HCT116 (cell line): Measurements from ENCODE around the gene TH. TPM values are rescaled to one million over a fixed set of nuclear protein-coding genes. Genes with fewer than 3 reads are reported as not detected.
A peak's percentile ranks its signal among the peaks of the same experiment; 100 is the strongest.

ENCODE experiments used
- ATAC-seq: fragments of 200-7000 bp; cut with Tn5 transposase; 2 replicates; pipeline ENCODE4 v1.9.1; 2020; ENCODE audit warnings: mild to moderate bottlenecking, moderate library complexity
- BruUV-seq: library from RNA; stranded (reverse); fragments of 400-500 nt; replicated peaks from 2 replicates; lab custom pipeline; 2021; lab: Mats Ljungman, UMichigan
- CTCF ChIA-PET: fragments of 300-600 bp; sonication (Branson Sonifier 250); formaldehyde crosslinking; loops from one replicate; lab custom pipeline; 2021; ENCODE audit warnings: antibody characterized with exemption; lab: Charles Lee
- POLR2A ChIA-PET: fragments of 300-600, 350-600 bp; sonication (Branson Sonifier 250); formaldehyde crosslinking; loops from one replicate; lab custom pipeline; 2021; ENCODE audit warnings: antibody characterized with exemption; lab: Charles Lee
- RAD21 ChIA-PET, 2 experiments: fragments of 300-600 bp; sonication (Branson Sonifier 250); formaldehyde crosslinking; loops; one replicate each; lab custom pipeline; 2023; ENCODE audit warnings: low total read pairs in 2 of 2; ENCODE audit not compliant: uncharacterized antibody in 2 of 2, unreplicated experiment in 2 of 2, low non-redundant PET in 1 of 2; lab: Charles Lee
- DNase-seq: peaks from one replicate; pipeline ENCODE4 v3.0.0-alpha.2; 2010; ENCODE audit warnings: low read depth, low spot score
- H2AFZ ChIP-seq: fragments of 200-600 bp; shearing (Covaris generic), sonication (generic); 2 replicates; pipeline ENCODE4 v1.6.1; 2017; ENCODE audit warnings: low read depth, mixed run types, mixed read lengths, antibody characterized with exemption, low read length; ENCODE audit not compliant: poor library complexity, severe bottlenecking
- H3K27ac ChIP-seq: 2 replicates; pipeline ENCODE4 v1.5.1; 2012; ENCODE audit warnings: low read depth, low read length
- H3K27me3 ChIP-seq: fragments of 200-600 bp; sonication (generic); 2 replicates; pipeline ENCODE4 v1.6.1; 2016; ENCODE audit warnings: mixed run types, low read length, mixed read lengths; ENCODE audit not compliant: insufficient read depth
- H3K36me3 ChIP-seq, 2 experiments: fragments of 200-500 bp in 1 of 2; fragments of 200-600 bp in 1 of 2; sonication (Bioruptor generic) in 1 of 2; sonication (generic) in 1 of 2; 2 replicates each; pipeline versions ENCODE4 v1.5.1 to v1.6.1; 2014 to 2016; ENCODE audit warnings: low read length in 2 of 2, inconsistent platforms in 1 of 2, mixed read lengths in 1 of 2, mixed run types in 1 of 2; ENCODE audit not compliant: insufficient read depth in 2 of 2, control insufficient read depth in 1 of 2
- H3K4me1 ChIP-seq, 2 experiments: fragments of 200-600 bp in 1 of 2; sonication (generic) in 1 of 2; 2 replicates each; pipeline versions ENCODE4 v1.5.1 to v1.6.1; 2012 to 2017; ENCODE audit warnings: low read length in 2 of 2, inconsistent platforms in 1 of 2, mild to moderate bottlenecking in 1 of 2, mixed read lengths in 1 of 2, mixed run types in 1 of 2, moderate library complexity in 1 of 2; ENCODE audit not compliant: insufficient read depth in 2 of 2, control insufficient read depth in 1 of 2
- H3K4me2 ChIP-seq: fragments of 200-600 bp; sonication (generic); 2 replicates; pipeline ENCODE4 v1.6.1; 2017; ENCODE audit warnings: mixed run types, low read length, mixed read lengths
- H3K4me3 ChIP-seq, 2 experiments: fragments of 200-600 bp in 1 of 2; sonication (generic) in 1 of 2; replicated peaks in 1 of 2; 2 replicates each; pipeline ENCODE4 v1.5.1; 2011 to 2016; ENCODE audit warnings: low read length in 2 of 2, control low read depth in 1 of 2, low read depth in 1 of 2, mild to moderate bottlenecking in 1 of 2, mixed read lengths in 1 of 2, mixed run types in 1 of 2
- H3K79me2 ChIP-seq: fragments of 200-600 bp; sonication (generic); 2 replicates; pipeline ENCODE4 v1.6.1; 2017; ENCODE audit warnings: mild to moderate bottlenecking, mixed run types, low read length, moderate library complexity, mixed read lengths; ENCODE audit not compliant: insufficient read depth
- H3K9ac ChIP-seq: fragments of 200-600 bp; sonication (generic); 2 replicates; pipeline ENCODE4 v1.6.1; 2016; ENCODE audit warnings: low read length, mixed read lengths
- H3K9me2 ChIP-seq: fragments of 200-600 bp; sonication (generic), shearing (Covaris generic); 2 replicates; pipeline ENCODE4 v1.6.1; 2017; ENCODE audit warnings: mixed run types, mild to moderate bottlenecking, moderate library complexity; ENCODE audit not compliant: insufficient read depth
- H3K9me3 ChIP-seq, 2 experiments: fragments of 200-500 bp in 1 of 2; fragments of 200-600 bp in 1 of 2; sonication (Bioruptor generic) in 1 of 2; sonication (generic) in 1 of 2; 2 replicates each; pipeline ENCODE4 v1.6.1; 2014 to 2017; ENCODE audit warnings: low read length in 2 of 2, mixed read lengths in 2 of 2, inconsistent platforms in 1 of 2, low read depth in 1 of 2, mild to moderate bottlenecking in 1 of 2, mixed run types in 1 of 2, moderate library complexity in 1 of 2; ENCODE audit not compliant: control insufficient read depth in 1 of 2, insufficient read depth in 1 of 2
- H4K20me1 ChIP-seq: fragments of 200-600 bp; sonication (generic), shearing (Covaris generic); 2 replicates; pipeline ENCODE4 v1.6.1; 2017; ENCODE audit warnings: mixed run types, mild to moderate bottlenecking, moderate library complexity; ENCODE audit not compliant: insufficient read depth
- ATF3 ChIP-seq: IDR thresholded peaks from 2 replicates; pipeline ENCODE4 v1.6.1; 2012
- CTCF ChIP-seq, 3 experiments: fragments of 200-600 bp in 1 of 3; sonication (generic) in 1 of 3; IDR thresholded peaks in 2 of 3; conservative IDR thresholded peaks in 1 of 3; 2 replicates each; pipeline ENCODE4 v1.5.1; 2012 to 2017; ENCODE audit warnings: low read depth in 2 of 3, low read length in 2 of 3, antibody characterized with exemption in 1 of 3, borderline replicate concordance in 1 of 3, control low read depth in 1 of 3, mild to moderate bottlenecking in 1 of 3, mixed read lengths in 1 of 3, mixed run types in 1 of 3, moderate library complexity in 1 of 3; ENCODE audit not compliant: insufficient read depth in 1 of 3
- EGR1 ChIP-seq: IDR thresholded peaks from 2 replicates; pipeline ENCODE4 v1.6.1; 2012; ENCODE audit warnings: low read depth
- ELF1 ChIP-seq: IDR thresholded peaks from 2 replicates; pipeline ENCODE4 v1.6.1; 2012; ENCODE audit warnings: low read depth, borderline replicate concordance
- POLR2A ChIP-seq: IDR thresholded peaks from 2 replicates; pipeline ENCODE4 v1.7.0; 2011; ENCODE audit warnings: borderline replicate concordance; ENCODE audit not compliant: insufficient read depth, insufficient read length; ENCODE audit errors: extremely low read depth
- RAD21 ChIP-seq: IDR thresholded peaks from 2 replicates; pipeline ENCODE4 v1.6.1; 2012; ENCODE audit warnings: low read depth, mild to moderate bottlenecking
- TCF7L2 ChIP-seq: IDR thresholded peaks from 2 replicates; pipeline ENCODE4 v1.7.0; 2011; ENCODE audit warnings: borderline replicate concordance, inconsistent platforms; ENCODE audit not compliant: insufficient read depth, insufficient read length; ENCODE audit errors: extremely low read depth
- YY1 ChIP-seq: IDR thresholded peaks from 2 replicates; pipeline ENCODE4 v1.6.1; 2011; ENCODE audit warnings: low read length, low read depth, moderate library complexity, mild to moderate bottlenecking; ENCODE audit not compliant: insufficient replicate concordance; ENCODE audit errors: extremely low read depth
- ZBTB33 ChIP-seq: IDR thresholded peaks from 2 replicates; pipeline ENCODE4 v1.6.1; 2011; ENCODE audit warnings: mild to moderate bottlenecking, low read length, moderate library complexity; ENCODE audit not compliant: insufficient replicate concordance; ENCODE audit errors: extremely low read depth
- ZNF274 ChIP-seq: fragments of 200-500 bp; sonication (Bioruptor generic); IDR thresholded peaks from 2 replicates; pipeline ENCODE4 v1.6.1; 2014; ENCODE audit warnings: mild to moderate bottlenecking, low read depth, low read length, inconsistent platforms
- intact Hi-C: fragments of 100-400 bp; cut with micrococcal nuclease; formaldehyde crosslinking; loops from 2 replicates; pipeline ENCODE4 v1.10.0; 2022
- total RNA-seq: library from RNA; stranded (reverse); gene quantifications from one replicate; pipeline ENCODE4 v1.2.1, GENCODE V29; 2021; ENCODE audit not compliant: unreplicated experiment

The TH gene
- total RNA-seq, 1 experiment from 2014 or later, result not detected

- Histone ChIP-seq H2AFZ (no peak overlapping the region), H4K20me1 (no peaks in the 10 kb centered on the region), H3K4me3 (no peak overlapping the region), H3K9ac (no peak overlapping the region)
- ATAC-seq, result peak; percentile 47; the same call in 1 of the 2 replicates
- DNase-seq, result no peak
- intact Hi-C loops, result no loop called here
- BruUV-seq, result no TSS peak
- CTCF ChIA-PET, result interaction anchor here (2.4 to 3.1 kb wide), 2 partner anchors 7 to 108 kb away, joined by 5 to 27 read pairs; no protein-coding TSS in a partner anchor
- TF ChIP-seq CTCF (IDR thresholded peaks at IDR 0.05 in 2 of 3, conservative IDR thresholded peaks at IDR 0.05 in 1 of 3; ENCODE audit: borderline replicate concordance in 1 of 3, insufficient read depth in 1 of 3, low read depth in 2 of 3, low read length in 2 of 3) (peak in 2 of 3 experiments; percentile 25 to 29; a peak in 2 of 6 replicates), YY1 (no peak), POLR2A (no peak), EGR1 (no peak)
- TF ChIP-seq, all 23 proteins: peak for 1
- no peak overlapping the region for H3K27ac ChIP-seq
- peaks cover 0 to 7% of the 10 kb centered on the region in 2 experiments; a peak in 1 of 4 replicates for H3K4me1 ChIP-seq
- RAD21 ChIA-PET, result no interaction called here
- no peak overlapping the region for H3K4me2 ChIP-seq
- H3K9me3 ChIP-seq, result no peaks in the 10 kb centered on the region
- POLR2A ChIA-PET, result no interaction called here
- H3K27me3 ChIP-seq, result no peaks in the 10 kb centered on the region; the same call in 1 of the 2 replicates
- no peaks in the 10 kb centered on the region for H3K79me2 ChIP-seq
- no peaks in the 10 kb centered on the region for H3K36me3 ChIP-seq
- no peaks in the 10 kb centered on the region for H3K9me2 ChIP-seq
Measured at GRCh38 chr11:2143799-2144543, 27.6 kb downstream of the TH start.

- no peaks in the 10 kb centered on the region; the same call in 1 of the 2 replicates for H3K27me3 ChIP-seq
- no peaks in the 10 kb centered on the region for H3K9me2 ChIP-seq
- H3K4me1 ChIP-seq, result peaks cover 0 to 7% of the 10 kb centered on the region in 2 experiments; a peak in 1 of 4 replicates
- intact Hi-C loops, result no loop called here
- RAD21 ChIA-PET, result no interaction called here
- H4K20me1 ChIP-seq, result no peaks in the 10 kb centered on the region
- H3K4me3 ChIP-seq, result no peak overlapping the region
- POLR2A ChIA-PET, result no interaction called here
- H3K36me3 ChIP-seq, result no peaks in the 10 kb centered on the region
- DNase-seq (no peak), ATAC-seq (no peak)
- CTCF ChIA-PET, result interaction anchor here (1.7 to 3.1 kb wide), 3 partner anchors 7 to 107 kb away, joined by 5 to 27 read pairs (median 6); no protein-coding TSS in a partner anchor
- H3K4me2 ChIP-seq, result no peak overlapping the region
- no peaks in the 10 kb centered on the region for H3K79me2 ChIP-seq
- no TSS peak for BruUV-seq
- no peak overlapping the region for H3K9ac ChIP-seq
- H3K27ac ChIP-seq, result no peak overlapping the region
- H2AFZ ChIP-seq, result no peak overlapping the region
- H3K9me3 ChIP-seq, result no peaks in the 10 kb centered on the region
- TF ChIP-seq ZBTB33 (no peak), YY1 (no peak), CTCF (IDR thresholded peaks at IDR 0.05 in 2 of 3, conservative IDR thresholded peaks at IDR 0.05 in 1 of 3; ENCODE audit: borderline replicate concordance in 1 of 3, insufficient read depth in 1 of 3, low read depth in 2 of 3, low read length in 2 of 3) (no peak), ZNF274 (no peak), RAD21 (no peak), TCF7L2 (no peak), ELF1 (no peak), ATF3 (no peak)
Measured at GRCh38 chr11:2143477-2143798, 28.2 kb downstream of the TH start.
